Stimulated activated CD4-positive, alpha-beta T cell treated with anti-CD3 and anti-CD28 coated beads, Interleukin-1b, Interleukin-23, amount 100 ng/mL, for 1 hour (primary cell): ENCODE measurements around the gene ETHE1.
"Not testable (repeated sequence)": the region's sequence is repeated elsewhere in the genome, so short reads cannot be mapped to it uniquely, and the experiment has no call there.

Experiments
- DNase-seq, 2 donors: peaks; one replicate each; pipeline ENCODE4 v3.0.0-alpha.2; 2020; ENCODE audit warnings: low read depth in 2 of 2

ETHE1 gene

DNA sequence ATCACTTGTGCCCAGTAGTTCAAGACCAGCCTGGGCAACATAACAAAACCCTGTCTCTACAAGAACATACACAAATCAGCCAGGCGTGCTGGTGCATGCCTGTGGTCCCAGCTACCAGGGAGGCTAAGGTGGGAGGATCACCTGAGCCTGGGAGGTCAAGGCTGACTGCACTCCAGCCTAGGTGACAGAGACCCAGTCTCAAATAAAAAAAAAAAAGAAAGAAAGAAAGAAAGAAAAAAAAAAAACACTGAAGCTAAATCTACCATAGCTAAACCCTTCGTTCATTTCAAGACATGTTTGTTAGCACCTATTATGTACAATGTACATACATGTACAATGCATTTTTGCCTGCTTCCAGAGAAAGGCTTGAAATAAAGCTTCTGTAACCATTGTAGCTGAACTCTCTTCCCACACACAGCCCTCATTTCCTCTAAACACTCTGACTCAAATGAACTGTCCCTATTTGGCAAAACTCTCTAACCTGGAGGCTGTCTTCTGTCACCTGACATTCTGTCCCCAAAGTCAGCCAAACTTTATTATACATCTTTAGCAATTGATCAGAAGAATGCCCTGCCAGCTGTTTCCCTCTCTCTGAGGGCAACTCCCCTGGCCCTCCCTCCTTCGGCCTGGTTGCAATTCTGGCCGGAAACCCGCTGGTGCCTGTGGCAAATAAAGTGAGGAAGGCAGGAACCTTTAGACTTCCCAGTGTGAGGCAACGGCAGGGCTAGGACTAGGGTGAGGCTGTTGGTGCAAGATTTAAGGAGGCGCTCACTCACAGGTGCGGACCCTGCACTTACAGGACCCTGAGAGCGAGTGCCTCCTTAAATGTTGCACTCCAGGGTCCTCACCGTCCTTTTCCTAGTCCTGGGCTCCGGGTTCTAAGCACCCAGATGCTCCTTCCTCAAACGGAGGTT, 1.8 kb downstream of the ETHE1 start:
- no peak for DNase-seq

- DNase-seq = not testable (repeated sequence)
Observed at GRCh38 chr19:43523696-43524095, 3.3 kb downstream of the ETHE1 start.

GRCh38 chr19:43522929-43523328, 4.1 kb downstream of the ETHE1 start:
- DNase-seq = no peak

DNA sequence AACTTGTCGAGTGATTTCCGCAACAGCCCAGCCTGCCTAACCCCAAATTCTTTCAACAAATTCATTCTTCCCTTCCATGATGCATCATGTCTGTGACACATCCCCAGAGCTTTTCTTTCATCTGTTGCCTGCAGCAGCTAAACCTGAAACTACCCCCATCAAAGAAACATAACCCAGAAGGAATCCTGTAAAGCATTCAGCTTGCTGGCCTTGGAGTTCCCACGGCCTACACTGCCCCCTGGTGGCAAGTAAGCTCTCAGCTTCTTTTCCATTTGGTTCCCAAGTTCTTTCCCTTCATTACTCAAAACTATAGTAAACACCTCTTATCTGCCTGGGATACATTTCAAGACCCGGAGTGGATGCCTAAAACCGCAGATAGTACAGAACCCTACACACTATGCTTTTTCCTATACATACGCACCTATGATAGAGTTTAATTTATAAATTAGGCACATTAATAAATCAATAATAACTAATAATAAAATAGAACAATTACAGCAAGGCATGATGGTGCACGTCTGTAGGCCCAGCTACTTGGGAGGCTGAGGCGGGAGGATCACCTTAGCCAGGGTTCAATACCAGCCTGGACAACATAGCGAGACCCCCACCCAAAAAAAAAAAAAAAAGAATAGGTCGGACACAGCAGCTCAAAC, 7.4 kb downstream of the ETHE1 start:
- DNase-seq = peak; percentile 57 to 71

GRCh38 chr19:43518051-43518450, 8.9 kb downstream of the ETHE1 start:
- no peak for DNase-seq

DNA sequence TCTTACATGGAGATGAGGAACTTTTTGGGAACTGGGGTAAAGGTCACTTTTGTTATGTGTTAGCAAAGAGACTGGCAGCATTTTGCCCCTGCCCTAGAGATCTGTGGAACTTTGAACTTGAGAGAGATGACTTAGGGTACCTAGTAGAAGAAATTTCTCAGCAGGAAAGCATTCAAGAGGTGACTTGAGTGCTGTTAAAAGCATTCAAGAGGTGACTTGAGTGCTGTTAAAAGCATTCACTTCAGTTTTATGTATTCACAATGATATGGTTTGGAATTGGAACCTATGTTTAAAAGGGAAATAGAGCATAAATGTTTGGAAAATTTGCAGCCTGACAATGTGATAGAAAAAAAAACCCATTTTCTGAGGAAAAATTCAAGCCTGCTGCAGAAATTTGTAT, 14.6 kb downstream of the ETHE1 start:
- DNase-seq = not testable (repeated sequence)

- DNase-seq = no peak
Observed at GRCh38 chr19:43511324-43511723, 15.7 kb downstream of the ETHE1 start.

GRCh38 chr19:43510713-43511112, 16.3 kb downstream of the ETHE1 start:
- DNase-seq = no peak

- DNase-seq = no peak
Observed at GRCh38 chr19:43507880-43508279, 19.1 kb downstream of the ETHE1 start.

DNA sequence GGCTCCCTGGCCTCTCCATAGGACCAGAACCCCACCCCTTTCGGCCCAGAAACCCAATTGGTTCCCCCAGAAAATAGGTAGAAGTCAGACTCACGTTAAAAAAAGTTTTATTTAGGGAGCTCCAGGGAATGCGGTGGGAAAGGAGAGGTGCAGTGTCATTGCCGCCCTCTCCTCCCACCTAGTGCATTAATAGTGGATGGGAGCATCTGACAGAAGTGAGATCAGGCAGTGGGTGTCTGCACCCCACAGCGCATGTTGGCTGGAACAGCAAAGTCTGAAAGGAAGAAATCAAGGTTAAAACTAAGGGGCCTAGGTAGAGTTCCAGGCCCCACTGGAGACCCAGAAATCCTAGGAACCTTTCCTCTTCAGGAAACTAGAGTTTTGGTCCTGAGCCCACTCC, 20.4 kb downstream of the ETHE1 start:
- no peak for DNase-seq

- no peak for DNase-seq
Observed at GRCh38 chr19:43505941-43506340, 21.1 kb downstream of the ETHE1 start.

GRCh38 chr19:43505186-43505456, 21.9 kb downstream of the ETHE1 start:
- no peak for DNase-seq

DNA sequence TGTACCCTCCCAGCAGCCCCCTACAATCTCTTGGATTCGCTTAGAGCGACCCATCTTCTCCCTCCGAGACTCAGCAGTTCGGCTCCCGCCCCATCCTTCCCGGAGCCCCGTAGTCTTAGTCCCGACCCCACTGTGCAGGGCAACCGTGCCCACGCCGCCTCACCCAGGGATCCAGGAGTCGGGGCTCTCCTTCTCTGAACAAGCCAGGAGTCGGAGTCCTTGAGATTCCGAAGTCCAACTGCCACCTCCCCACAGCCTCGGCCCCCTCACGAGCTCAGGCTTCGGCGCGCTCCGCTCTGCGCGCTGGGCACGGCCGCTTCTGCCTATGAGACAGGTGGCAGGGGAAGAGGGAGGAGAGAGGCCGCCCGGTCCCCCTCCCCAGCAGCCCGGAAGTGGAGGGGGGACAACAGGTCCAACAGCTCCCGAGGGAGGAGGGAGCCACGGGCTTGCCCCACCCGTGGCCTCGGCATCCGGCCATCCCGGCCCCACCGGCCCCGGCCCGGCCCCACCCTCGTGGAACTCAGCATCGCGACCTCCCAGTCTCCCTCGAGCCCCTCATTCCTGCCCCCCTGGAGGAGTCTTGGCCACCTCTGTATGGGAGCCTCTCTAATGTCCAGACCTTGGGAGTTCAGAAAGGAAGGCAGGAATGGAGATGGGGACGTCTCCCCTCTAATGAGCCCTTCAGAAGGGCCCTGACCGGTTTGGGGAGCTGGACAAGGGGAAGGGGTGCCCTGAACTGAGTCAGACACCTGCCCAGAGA, 22.4 kb downstream of the ETHE1 start, which contains the start of gene PHLDB3:
PHLDB3 (minus strand) TSS at position 321 of the 760 bp plus-strand sequence. CDS start 628 bp downstream, outside the sequence.
- no peak for DNase-seq

DNA sequence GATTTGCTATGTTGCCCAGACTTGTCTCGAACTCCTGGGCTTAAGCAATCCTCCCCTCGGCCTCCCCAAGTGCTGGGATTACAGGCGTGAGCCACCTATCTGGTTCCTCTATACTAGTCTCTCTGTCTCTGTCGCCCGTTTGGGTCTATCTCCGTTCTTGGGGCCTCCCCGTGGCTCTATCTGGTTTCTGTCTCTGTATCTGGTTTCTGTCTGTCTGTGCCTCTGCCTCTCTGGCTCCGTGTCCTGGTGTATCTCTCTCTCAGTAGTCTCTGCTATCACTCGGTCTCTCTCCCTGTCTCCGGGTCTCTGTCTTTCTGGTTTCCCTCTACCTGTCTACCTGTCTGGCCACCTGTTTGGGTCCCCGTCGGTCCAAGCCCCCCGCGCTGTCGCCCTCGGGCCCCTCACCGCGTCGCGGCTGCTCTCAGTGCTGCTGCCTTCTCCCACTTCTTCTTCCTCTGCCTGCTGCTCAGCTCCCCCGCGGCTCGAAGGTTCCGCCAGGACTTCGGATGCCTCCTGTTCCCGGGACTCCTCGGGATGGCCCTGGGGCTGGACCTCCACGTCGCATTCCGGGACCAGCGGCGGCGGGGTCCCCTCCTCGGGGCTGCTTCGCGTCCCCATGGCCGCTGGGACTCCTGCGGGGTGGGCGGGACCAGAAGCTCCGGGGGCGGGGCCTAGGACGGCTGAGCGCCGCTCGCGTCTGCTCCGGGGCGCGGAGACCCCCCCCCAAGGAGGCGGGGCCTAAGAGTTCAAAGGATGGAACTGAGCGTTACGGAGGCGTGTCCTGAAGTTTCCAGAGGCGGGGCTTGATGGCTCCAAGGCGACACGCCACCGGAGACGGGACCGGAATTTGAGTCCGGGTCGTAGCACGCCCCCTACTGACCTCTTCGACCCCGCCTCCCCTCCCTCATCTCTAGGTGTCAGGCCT, 23.2 kb downstream of the ETHE1 start:
- DNase-seq = peak; percentile 98 to 100

- DNase-seq = no peak
Observed at GRCh38 chr19:43502419-43502976, 24.5 kb downstream of the ETHE1 start.

- DNase-seq = no peak
Observed at GRCh38 chr19:43501661-43502418, 25.2 kb downstream of the ETHE1 start.

GRCh38 chr19:43499042-43499441, 28.0 kb downstream of the ETHE1 start:
- no peak for DNase-seq

GRCh38 chr19:43498233-43498842, 28.7 kb downstream of the ETHE1 start:
- DNase-seq = no peak

DNA sequence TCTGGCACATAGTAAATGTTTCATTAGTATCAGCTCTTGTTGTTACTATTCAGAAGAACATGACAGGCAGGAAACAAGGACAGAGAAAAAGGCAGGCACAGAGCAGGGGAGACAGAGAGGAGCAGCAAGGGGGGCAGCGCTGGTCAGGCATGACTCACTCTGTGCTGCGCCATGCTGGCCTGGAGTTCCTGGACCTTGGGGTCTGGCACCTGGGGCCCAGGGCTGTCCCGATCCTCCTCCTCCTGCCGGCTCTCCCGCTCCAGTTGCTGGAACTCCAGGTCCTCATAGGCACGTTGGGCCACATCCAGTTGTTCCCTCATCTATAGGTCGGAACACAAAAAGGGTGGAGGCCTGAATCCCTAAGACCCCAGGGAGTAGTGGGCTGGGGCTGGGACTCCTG, 30.0 kb downstream of the ETHE1 start:
- DNase-seq = no peak

DNA sequence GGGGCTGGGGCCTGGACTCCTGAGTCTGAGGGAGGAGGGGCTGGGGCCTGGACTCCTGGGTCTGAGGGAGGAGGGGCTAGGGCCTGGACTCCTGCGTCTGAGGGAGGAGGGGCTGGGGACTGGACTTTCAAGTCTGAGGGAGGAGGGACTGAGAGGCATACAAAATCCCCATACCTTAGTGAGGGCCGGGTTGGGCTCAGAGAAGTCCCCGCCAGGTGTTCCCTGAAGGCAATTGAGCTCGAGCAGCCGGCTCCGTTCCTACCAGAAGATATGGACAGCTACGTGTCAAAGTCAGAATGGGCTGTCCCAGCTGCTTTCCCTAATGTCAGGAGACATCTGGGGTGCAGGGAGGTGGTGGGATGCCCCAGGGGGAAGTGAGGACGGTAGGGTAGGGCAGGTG, 31.9 kb downstream of the ETHE1 start:
- DNase-seq = no peak
